HG02884 (cell line): ENCODE data around the gene DHPS.
"Not testable (repeated sequence)": the region's sequence is repeated elsewhere in the genome, so short reads cannot be mapped to it uniquely, and the experiment has no call there.

ENCODE experiments used
- ATAC-seq: cut with Tn5 transposase; IDR thresholded peaks from one replicate; pipeline ENCODE4 v1.9.1; 2021; ENCODE audit warnings: mild to moderate bottlenecking, moderate library complexity; ENCODE audit not compliant: unreplicated experiment

DHPS gene

GRCh38 chr19:12647490-12648071, 34.1 kb downstream of the DHPS start:
- no peak for ATAC-seq

- ATAC-seq: no peak
These were observed 34.6 kb downstream of the DHPS start for GRCh38 chr19:12647047-12647446.

GRCh38 chr19:12646551-12646950, 35.1 kb downstream of the DHPS start:
- no peak for ATAC-seq

- ATAC-seq: not testable (repeated sequence)
These were observed 38.0 kb downstream of the DHPS start for GRCh38 chr19:12643716-12644115.

- no peak for ATAC-seq
These were observed 39.2 kb downstream of the DHPS start for GRCh38 chr19:12642506-12642905.

- no peak for ATAC-seq
These were observed 40.2 kb downstream of the DHPS start for GRCh38 chr19:12641456-12641855.

GRCh38 chr19:12639901-12640613, 41.6 kb downstream of the DHPS start:
- no peak for ATAC-seq

- ATAC-seq: no peak
These were observed 43.0 kb downstream of the DHPS start for GRCh38 chr19:12638611-12639182.

GRCh38 chr19:12636631-12637030, 45.0 kb downstream of the DHPS start:
- ATAC-seq: no peak

GRCh38 chr19:12629215-12629614, 52.5 kb downstream of the DHPS start:
- ATAC-seq: no peak

GRCh38 chr19:12628040-12629022, 53.3 kb downstream of the DHPS start:
- no peak for ATAC-seq

- no peak for ATAC-seq
These were observed 54.7 kb downstream of the DHPS start for GRCh38 chr19:12626958-12627357.
